Measurements from ENCODE around the gene MAP2K7.
"Not testable (repeated sequence)": the region's sequence is repeated elsewhere in the genome, so short reads cannot be mapped to it uniquely, and the experiment has no call there.

MAP2K7 gene

DNA sequence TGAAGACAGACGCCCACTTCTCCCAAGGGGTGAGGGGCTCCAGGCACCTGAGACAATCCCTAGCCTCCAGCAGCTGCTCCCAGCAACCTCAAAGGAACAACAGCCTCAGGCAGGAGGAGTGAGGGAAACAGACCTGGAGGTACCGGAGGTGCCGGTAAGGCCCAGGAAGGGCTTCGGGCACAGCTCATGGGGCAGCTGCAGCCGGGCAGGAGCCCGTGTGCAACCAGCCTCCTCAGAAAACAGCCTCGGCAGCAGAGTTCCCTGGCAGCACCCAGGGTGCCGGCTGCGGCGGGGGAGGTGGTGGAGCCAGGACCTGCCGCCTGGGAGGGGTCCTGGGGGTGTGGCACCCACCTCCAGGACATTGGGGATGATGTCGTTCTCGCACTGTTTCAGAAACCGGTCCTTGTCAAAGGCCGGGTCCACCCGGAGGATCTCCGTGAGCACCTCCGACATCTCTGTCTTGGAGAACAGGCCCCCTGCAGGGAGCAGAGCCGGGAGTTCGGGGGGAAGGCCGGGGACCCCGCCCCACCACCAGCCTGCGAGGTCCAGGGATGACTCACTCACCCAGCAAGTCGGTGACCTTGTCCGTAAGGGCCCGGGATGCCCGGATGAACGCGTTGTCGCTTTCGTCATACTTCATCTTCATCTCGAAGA lies 28.7 kb downstream of the MAP2K7 start:
- no peak for DNase-seq (ENCODE audit: low read depth)

- DNase-seq (ENCODE audit: low read depth), result no peak
Measured at GRCh38 chr19:7932930-7933300, 29.2 kb downstream of the MAP2K7 start.

DNA sequence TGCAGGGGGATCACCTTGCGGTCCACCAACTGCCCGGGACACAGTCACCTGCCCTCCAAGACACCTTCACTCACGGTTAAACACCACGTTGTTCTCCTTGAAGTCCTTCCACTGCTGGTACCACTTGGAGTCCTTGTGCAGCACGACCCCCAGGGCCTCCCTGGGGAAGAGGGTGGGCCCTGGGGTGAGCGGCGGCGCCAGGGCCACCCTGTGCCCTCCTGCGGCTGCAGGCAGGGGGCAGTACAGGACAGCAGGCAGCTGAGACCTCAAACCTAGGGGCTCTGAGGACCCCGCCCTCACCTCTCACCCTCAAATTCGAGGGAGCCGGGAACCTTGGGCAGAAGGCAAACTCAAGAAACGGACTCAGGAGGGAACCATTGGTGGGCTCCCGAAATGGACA lies 29.7 kb downstream of the MAP2K7 start:
- DNase-seq (ENCODE audit: low read depth), result no peak

DNA sequence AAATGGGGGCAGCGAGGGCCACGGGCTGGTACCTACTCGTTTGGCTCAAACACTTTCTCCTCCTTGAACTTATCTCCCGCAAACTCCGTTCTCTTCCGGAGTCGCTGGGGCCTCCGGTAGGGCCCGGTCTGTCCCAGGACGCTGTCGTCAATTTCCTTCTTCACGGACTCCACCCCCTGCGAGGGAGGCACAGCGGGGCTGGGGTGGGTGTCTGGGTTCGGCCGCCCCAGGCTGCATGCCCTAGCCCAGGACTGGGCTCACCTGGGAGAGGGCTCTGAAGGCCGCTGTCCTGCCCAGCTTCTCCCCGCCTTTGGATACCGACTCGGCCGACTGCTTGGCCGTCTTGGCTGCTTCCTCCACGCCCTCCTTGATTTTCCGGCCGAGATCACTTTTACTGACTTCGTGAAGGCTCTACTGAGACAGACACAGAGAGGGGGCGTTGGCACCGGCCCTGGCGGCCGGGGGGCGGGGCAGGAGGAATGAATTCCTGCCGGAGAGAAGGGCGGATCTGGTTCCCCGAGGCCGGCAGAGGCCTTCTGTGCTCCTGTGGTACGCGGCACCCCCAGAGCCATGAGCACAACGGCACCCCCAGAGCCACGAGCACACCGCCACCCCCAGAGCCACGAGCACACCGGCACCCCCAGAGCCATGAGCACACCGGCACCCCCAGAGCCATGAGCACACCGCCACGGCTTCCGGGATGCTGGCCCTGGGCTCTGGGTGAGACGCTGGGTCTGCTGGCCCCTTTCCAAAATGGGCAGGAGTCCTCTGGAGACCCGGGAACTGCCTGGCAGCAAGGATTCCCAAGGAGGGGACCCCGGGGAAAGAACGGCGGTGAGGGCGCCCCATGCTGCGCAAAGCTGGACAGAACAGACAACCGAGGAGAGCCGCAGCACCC lies 30.4 kb downstream of the MAP2K7 start:
- DNase-seq (ENCODE audit: low read depth), result no peak

DNA sequence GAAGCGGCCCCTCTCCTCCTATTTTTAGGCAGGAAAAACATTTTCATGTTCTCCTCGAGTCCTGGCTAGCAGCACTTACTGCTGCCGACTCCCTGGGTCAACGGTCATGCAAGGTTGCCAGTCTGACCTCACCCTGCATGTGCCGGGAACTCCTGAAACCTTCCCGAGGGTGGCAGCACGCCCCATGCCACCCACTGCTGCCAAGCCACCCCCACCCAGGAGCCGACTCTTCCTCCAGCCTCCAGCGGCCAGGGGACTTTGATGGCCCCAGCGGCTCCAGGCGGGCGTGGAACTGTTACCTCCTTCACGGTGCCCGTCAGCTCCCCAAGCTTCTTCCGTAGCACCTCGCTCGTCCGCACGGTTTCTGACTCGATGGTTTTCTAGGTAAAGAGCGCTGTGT lies 31.1 kb downstream of the MAP2K7 start:
- no peak for DNase-seq (ENCODE audit: low read depth)

- no peak for DNase-seq (ENCODE audit: low read depth)
Measured at GRCh38 chr19:7940841-7941240, 37.2 kb downstream of the MAP2K7 start.

- no peak for DNase-seq (ENCODE audit: low read depth)
Measured at GRCh38 chr19:7941895-7942596, 38.4 kb downstream of the MAP2K7 start.

DNA sequence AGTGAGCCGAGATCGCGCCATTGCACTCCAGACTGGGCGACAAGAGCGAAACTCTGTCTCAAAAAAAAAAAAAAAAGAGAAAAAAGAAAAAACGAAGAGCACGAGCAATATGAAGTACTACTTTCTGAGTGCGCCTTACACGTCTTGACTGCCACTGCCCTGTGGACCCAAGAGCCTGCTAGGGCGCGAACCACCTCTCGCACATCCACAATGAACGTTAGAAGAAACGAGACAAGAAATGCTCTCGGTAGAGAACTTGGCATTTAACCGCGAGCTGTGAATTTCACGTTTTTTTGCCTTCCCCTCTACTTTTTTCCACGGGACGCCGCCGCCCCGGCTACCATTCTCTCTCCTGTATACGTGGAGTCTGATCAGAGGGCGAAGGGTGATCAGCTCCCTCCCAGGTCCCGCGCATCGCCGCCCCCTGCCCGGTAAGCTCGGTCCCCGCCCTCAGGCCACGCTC lies 39.3 kb downstream of the MAP2K7 start:
- DNase-seq (ENCODE audit: low read depth), result no peak

- DNase-seq (ENCODE audit: low read depth), result peak; percentile 96
Measured at GRCh38 chr19:7943444-7944176, 39.9 kb downstream of the MAP2K7 start, which contains the start of gene TIMM44. Gene TIMM44 (minus strand): TSS chr19:7943666. CDS start chr19:7943651, 15 bp downstream.

- DNase-seq (ENCODE audit: low read depth), result peak; percentile 73
Measured at GRCh38 chr19:7944177-7944761, 40.6 kb downstream of the MAP2K7 start.

GRCh38 chr19:7947939-7948338 lies 44.3 kb downstream of the MAP2K7 start:
- no peak for DNase-seq (ENCODE audit: low read depth)

GRCh38 chr19:7953060-7953459 lies 49.4 kb downstream of the MAP2K7 start:
- DNase-seq (ENCODE audit: low read depth), result no peak

GRCh38 chr19:7953576-7953975 lies 49.9 kb downstream of the MAP2K7 start:
- no peak for DNase-seq (ENCODE audit: low read depth)

- no peak for DNase-seq (ENCODE audit: low read depth)
Measured at GRCh38 chr19:7955696-7956095, 52.0 kb downstream of the MAP2K7 start.

GRCh38 chr19:7959211-7959610 lies 55.5 kb downstream of the MAP2K7 start:
- no peak for DNase-seq (ENCODE audit: low read depth)

GRCh38 chr19:7961082-7961481 lies 57.4 kb downstream of the MAP2K7 start:
- not testable (repeated sequence) for DNase-seq (ENCODE audit: low read depth)

DNA sequence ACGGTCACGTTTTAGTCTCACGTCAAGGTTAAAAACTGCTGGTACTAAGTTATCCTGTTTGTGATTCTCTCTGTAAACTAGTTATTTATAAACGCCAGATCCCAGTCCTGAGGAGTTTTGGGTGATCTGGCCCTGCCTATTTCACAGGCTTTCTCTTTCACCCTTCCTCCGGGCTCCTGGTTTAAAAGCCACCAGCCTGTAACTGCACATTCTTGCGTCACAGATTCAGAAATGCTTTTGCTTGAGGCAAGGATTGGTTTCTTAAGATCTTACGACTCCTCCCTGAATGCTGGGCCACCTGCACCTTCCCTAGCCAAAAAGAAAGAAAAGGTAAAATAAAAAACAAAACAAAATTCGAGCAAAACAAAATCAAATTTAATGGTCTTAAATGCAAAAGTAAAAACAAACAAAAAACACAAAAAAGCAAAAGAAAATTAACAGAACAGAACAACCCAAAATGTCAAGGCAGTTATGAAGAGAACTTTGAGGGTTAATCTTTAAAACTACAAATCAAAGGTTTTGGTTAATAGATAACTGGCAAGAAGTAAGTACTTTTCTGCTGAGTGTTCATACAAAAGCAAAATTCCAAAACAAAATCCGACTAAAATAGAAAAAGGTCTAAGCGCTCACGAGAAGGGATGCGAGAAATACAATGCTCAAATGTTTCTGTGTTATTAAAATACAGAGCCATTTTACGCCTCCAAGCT lies 58.4 kb downstream of the MAP2K7 start:
- DNase-seq (ENCODE audit: low read depth), result no peak

DNA sequence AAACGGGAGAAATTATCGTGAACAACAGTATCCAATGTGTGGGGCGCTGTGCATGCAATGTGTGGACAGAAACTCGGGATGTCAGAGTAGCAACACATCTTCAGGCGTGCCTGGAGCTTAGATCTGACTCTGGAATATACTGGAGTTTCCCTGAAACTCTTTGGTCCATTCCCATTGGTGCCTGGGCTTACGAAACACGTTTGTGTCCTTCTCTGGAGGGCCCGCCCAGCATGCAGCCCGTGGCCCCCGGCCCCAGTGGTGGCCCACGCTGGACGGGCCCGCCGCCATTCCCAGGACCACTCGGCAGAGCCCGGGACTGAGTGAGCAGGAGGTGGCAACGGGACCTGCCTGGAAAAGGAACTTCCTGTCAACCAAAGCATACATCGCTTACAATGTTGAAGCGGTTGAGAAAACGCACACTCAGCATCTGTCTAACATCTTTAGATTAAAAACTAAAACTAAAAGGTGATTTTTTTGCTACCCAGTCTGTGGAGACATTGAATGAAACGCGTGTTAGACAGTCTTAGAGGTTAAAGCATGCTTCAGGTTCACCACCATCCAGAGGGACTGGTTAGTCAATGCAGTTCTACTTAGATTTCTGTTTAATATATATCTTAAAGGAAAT lies 59.1 kb downstream of the MAP2K7 start:
- DNase-seq (ENCODE audit: low read depth), result no peak

DNA sequence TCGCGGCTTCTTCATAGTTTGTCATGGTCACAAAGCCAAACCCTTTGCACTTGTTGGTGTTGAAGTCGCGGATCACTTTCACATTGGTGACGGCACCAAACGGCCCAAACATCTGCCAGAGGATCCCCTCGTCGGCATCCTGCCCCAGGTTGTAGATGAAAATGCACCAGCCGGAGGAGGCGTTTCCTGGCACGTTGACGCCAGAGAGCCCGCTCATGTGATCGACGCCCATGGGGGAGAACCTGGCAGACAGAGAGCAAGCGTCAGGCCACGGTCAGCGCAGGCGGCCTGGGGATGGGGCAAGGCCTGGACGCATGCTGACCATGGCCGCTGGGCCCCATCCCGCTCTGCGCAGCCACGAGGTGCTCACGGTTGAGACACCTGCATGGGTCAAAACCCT lies 59.9 kb downstream of the MAP2K7 start:
- DNase-seq (ENCODE audit: low read depth), result no peak
